Caco-2 (cell line): ENCODE data around the gene KYNU. TPM values are rescaled to one million over a fixed set of nuclear protein-coding genes. Genes with fewer than 3 reads are reported as not detected.
"Not testable (repeated sequence)": the region's sequence is repeated elsewhere in the genome, so short reads cannot be mapped to it uniquely, and the experiment has no call there.

Experiments
- BruUV-seq: library from RNA; stranded (reverse); fragments of 400-500 nt; replicated peaks from 2 replicates; lab custom pipeline; 2021; lab: Mats Ljungman, UMichigan
- CTCF ChIA-PET: fragments of 300-600 bp; sonication (Branson Sonifier 250); formaldehyde crosslinking; loops from one replicate; lab custom pipeline; 2022; ENCODE audit warnings: antibody characterized with exemption; lab: Charles Lee
- POLR2A ChIA-PET: fragments of 300-600 bp; sonication (Branson Sonifier 250); formaldehyde crosslinking; loops from one replicate; lab custom pipeline; 2022; ENCODE audit warnings: antibody characterized with exemption; lab: Charles Lee
- DNase-seq, 2 experiments: peaks; one replicate each; pipeline versions ENCODE4 v3.0.0 to v3.0.0-alpha.2; 2020 to 2022
- H3K27me3 ChIP-seq: replicated peaks from 2 replicates; pipeline ENCODE4 v1.6.0; 2011; ENCODE audit warnings: low read length; ENCODE audit not compliant: control insufficient read depth, insufficient read depth
- H3K36me3 ChIP-seq: 2 replicates; pipeline ENCODE4 v1.5.1; 2011; ENCODE audit warnings: low read length; ENCODE audit not compliant: control insufficient read depth, insufficient read depth
- H3K4me1 ChIP-seq: fragments of 250-450 bp; sonication (Bioruptor Pico); 2 replicates; pipeline ENCODE4 v1.5.1; 2020; ENCODE audit warnings: mild to moderate bottlenecking
- H3K4me3 ChIP-seq: 2 replicates; pipeline ENCODE4 v1.5.1; 2011; ENCODE audit warnings: low read depth, mild to moderate bottlenecking, control low read depth, low read length
- H3K9me3 ChIP-seq: fragments of 250-450 bp; sonication (Bioruptor Pico); 2 replicates; pipeline ENCODE4 v1.5.1; 2020; ENCODE audit warnings: mild to moderate bottlenecking, moderate library complexity
- H3K27ac Mint-ChIP-seq: one replicate; pipeline ENCODE4 v1.8.0; 2022; ENCODE audit warnings: mixed read lengths; ENCODE audit not compliant: unreplicated experiment
- H3K27me3 Mint-ChIP-seq: one replicate; pipeline ENCODE4 v1.8.0; 2022; ENCODE audit warnings: mixed read lengths; ENCODE audit not compliant: insufficient read depth, unreplicated experiment
- H3K36me3 Mint-ChIP-seq: one replicate; pipeline ENCODE4 v1.8.0; 2022; ENCODE audit warnings: mild to moderate bottlenecking, mixed read lengths; ENCODE audit not compliant: insufficient read depth, unreplicated experiment
- H3K4me1 Mint-ChIP-seq: one replicate; pipeline ENCODE4 v1.8.0; 2022; ENCODE audit warnings: low read depth, mixed read lengths; ENCODE audit not compliant: unreplicated experiment
- H3K4me3 Mint-ChIP-seq: one replicate; pipeline ENCODE4 v1.8.0; 2022; ENCODE audit warnings: mild to moderate bottlenecking, moderate library complexity, mixed read lengths; ENCODE audit not compliant: unreplicated experiment
- H3K9me3 Mint-ChIP-seq: one replicate; pipeline ENCODE4 v1.8.0; 2022; ENCODE audit warnings: mixed read lengths; ENCODE audit not compliant: unreplicated experiment
- intact Hi-C: fragments of 100-400 bp; cut with micrococcal nuclease; formaldehyde crosslinking; loops from one replicate; pipeline ENCODE4 v1.10.0; 2022; ENCODE audit not compliant: unreplicated experiment
- total RNA-seq: library from RNA; stranded (reverse); gene quantifications from 2 replicates; pipeline ENCODE4 v1.2.3, GENCODE V29; 2022
- TF ChIP-seq, protein P1 (sequence below), 2 experiments: fragments of 200-600 bp in 1 of 2; IDR thresholded peaks; 1 replicate in 1 of 2; 2 replicates in 1 of 2; pipeline versions ENCODE4 v1.5.1 to v1.8.0; 2011 to 2022; ENCODE audit warnings: antibody characterized with exemption in 1 of 2, control low read depth in 1 of 2, inconsistent platforms in 1 of 2, low read depth in 1 of 2, low read length in 1 of 2, mild to moderate bottlenecking in 1 of 2, moderate library complexity in 1 of 2; ENCODE audit not compliant: insufficient read depth in 1 of 2, severe bottlenecking in 1 of 2, unreplicated experiment in 1 of 2

KYNU gene
- total RNA-seq, 1 experiment from 2014 or later = 4.3 TPM

DNA sequence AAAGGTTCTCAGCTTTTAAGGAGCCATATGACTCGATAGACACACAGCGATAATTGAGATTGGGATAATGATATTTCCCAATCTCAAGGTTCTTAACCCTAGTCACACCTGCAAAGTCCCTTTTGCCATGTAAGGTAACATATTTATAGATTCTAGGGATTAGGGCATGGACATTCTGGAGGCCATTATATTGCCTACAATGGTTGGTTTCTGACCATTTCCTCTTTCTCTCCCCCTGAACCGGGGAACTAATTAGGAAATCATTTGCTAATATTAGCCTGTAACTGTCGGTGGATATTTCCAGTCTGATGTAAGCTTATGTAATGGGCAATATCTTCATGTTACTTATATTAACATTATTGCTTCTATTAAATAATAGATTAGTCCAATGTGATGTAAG lies 210.9 kb downstream of the KYNU start:
- H3K4me3 ChIP-seq = no peak overlapping the region
- CTCF ChIA-PET = no interaction called here

DNA sequence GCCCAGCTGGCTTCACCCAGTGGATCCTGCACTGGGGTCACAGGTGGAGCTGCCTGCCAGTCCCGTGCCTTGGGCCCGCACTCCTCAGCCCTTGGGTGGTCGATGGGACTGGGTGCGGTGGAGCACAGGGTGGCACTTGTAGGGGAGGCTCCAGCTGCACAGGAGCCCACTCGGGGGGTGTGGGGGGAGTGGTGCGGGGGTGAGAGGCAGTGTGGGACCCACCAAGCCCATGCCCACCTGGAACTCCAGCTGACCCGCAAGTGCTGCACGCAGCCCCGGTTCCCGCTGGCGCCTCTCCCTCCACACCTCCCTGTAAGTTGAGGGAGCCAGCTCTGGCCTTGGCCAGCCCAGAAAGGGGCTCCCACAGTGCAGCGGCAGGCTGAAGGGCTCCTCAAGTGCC lies 212.1 kb downstream of the KYNU start:
- DNase-seq, H3K36me3 ChIP-seq, POLR2A ChIA-PET, intact Hi-C loops, H3K9me3 Mint-ChIP-seq, H3K36me3 Mint-ChIP-seq, H3K4me3 ChIP-seq, H3K27me3 Mint-ChIP-seq, H3K4me1 Mint-ChIP-seq, H3K9me3 ChIP-seq, H3K4me1 ChIP-seq, H3K27ac Mint-ChIP-seq, H3K27me3 ChIP-seq, H3K4me3 Mint-ChIP-seq, BruUV-seq: not testable (repeated sequence)
- CTCF ChIA-PET = interaction anchor here (0.7 kb wide), 1 partner anchor 57 kb away, joined by 5 read pairs; no protein-coding TSS in a partner anchor

More for the DNA sequence above, 210.9 kb downstream of the KYNU start:
- POLR2A ChIA-PET = no interaction called here
- H3K9me3 Mint-ChIP-seq = no peaks in the 10 kb centered on the region
- no peaks in the 10 kb centered on the region for H3K27me3 Mint-ChIP-seq
- DNase-seq = no peak
- H3K4me1 Mint-ChIP-seq = no peaks in the 10 kb centered on the region
- Histone ChIP-seq H3K9me3 (no peaks in the 10 kb centered on the region), H3K36me3 (no peaks in the 10 kb centered on the region), H3K27me3 (no peaks in the 10 kb centered on the region), H3K4me1 (no peaks in the 10 kb centered on the region)
- intact Hi-C loops = no loop called here
- no TSS peak for BruUV-seq
- H3K27ac Mint-ChIP-seq = no peak overlapping the region
- TF ChIP-seq, protein P1, sequence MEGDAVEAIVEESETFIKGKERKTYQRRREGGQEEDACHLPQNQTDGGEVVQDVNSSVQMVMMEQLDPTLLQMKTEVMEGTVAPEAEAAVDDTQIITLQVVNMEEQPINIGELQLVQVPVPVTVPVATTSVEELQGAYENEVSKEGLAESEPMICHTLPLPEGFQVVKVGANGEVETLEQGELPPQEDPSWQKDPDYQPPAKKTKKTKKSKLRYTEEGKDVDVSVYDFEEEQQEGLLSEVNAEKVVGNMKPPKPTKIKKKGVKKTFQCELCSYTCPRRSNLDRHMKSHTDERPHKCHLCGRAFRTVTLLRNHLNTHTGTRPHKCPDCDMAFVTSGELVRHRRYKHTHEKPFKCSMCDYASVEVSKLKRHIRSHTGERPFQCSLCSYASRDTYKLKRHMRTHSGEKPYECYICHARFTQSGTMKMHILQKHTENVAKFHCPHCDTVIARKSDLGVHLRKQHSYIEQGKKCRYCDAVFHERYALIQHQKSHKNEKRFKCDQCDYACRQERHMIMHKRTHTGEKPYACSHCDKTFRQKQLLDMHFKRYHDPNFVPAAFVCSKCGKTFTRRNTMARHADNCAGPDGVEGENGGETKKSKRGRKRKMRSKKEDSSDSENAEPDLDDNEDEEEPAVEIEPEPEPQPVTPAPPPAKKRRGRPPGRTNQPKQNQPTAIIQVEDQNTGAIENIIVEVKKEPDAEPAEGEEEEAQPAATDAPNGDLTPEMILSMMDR (IDR thresholded peaks at IDR 0.05; ENCODE audit: insufficient read depth in 1 of 2, low read depth in 1 of 2, low read length in 1 of 2, severe bottlenecking in 1 of 2, unreplicated experiment in 1 of 2) = no peak
- H3K4me3 Mint-ChIP-seq = no peak overlapping the region
- no peaks in the 10 kb centered on the region for H3K36me3 Mint-ChIP-seq
